ENCODE results near the gene SLC10A7. TPM values are rescaled to one million over a fixed set of nuclear protein-coding genes. Genes with fewer than 3 reads are reported as not detected.

Gene SLC10A7
- total RNA-seq, 4 donors from 2014 or later: 12.9 to 28.1 (median 19.5) TPM

DNA sequence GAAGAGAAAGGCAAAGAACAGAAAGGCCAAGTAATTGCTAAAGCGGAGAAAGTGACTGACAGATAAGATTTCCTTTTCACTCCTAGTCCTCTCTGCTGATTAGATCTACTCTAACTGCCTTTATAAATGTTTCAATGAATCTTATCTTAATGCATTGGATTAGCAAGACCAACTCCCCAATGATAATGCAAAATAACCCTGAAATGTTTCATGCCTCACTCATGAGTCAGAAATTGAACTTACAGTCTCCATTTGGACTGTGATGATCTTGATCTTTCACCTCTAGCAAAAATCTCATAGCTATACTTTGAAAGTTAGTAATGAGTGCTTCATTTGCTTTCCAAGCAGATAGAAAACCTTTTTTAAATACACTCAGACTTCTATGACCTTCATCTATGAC is 26.5 kb downstream of the SLC10A7 start:
- no peak for DNase-seq

DNA sequence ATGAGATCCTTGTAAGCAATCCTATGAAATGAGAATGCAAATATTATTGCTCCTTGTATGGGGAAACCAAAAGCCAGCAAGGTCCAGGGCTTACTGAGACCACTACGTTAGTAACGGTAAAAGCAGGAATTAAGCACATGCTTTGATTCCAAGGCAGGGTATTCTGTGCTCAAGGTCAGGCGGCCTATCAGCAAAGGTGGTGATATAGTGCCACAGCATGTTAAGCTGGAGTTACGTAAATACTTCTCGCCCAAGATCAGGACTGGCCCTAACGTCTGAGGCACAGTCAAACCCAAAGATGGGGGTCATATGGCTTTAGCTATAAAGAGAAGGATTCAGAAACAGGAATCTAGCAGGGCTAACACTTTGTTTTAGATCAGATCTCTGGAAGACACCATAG is 27.6 kb downstream of the SLC10A7 start:
- H3K36me3 ChIP-seq: no peaks in the 10 kb centered on the region
- H3K4me3 ChIP-seq: no peak overlapping the region
- no peak for DNase-seq
- TF ChIP-seq POLR2A (IDR thresholded peaks at IDR 0.05): no peak
- TF ChIP-seq, protein P1, sequence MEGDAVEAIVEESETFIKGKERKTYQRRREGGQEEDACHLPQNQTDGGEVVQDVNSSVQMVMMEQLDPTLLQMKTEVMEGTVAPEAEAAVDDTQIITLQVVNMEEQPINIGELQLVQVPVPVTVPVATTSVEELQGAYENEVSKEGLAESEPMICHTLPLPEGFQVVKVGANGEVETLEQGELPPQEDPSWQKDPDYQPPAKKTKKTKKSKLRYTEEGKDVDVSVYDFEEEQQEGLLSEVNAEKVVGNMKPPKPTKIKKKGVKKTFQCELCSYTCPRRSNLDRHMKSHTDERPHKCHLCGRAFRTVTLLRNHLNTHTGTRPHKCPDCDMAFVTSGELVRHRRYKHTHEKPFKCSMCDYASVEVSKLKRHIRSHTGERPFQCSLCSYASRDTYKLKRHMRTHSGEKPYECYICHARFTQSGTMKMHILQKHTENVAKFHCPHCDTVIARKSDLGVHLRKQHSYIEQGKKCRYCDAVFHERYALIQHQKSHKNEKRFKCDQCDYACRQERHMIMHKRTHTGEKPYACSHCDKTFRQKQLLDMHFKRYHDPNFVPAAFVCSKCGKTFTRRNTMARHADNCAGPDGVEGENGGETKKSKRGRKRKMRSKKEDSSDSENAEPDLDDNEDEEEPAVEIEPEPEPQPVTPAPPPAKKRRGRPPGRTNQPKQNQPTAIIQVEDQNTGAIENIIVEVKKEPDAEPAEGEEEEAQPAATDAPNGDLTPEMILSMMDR (IDR thresholded peaks at IDR 0.05): no peak
- H3K27me3 ChIP-seq: no peaks in the 10 kb centered on the region
- H3K27ac ChIP-seq: no peak overlapping the region
- no peaks in the 10 kb centered on the region for H3K4me1 ChIP-seq
- no peaks in the 10 kb centered on the region for H3K9me3 ChIP-seq

More for the DNA sequence above, 26.5 kb downstream of the SLC10A7 start:
- no peak overlapping the region for H3K27ac ChIP-seq
- H3K9me3 ChIP-seq: no peaks in the 10 kb centered on the region
- no peaks in the 10 kb centered on the region for H3K4me1 ChIP-seq
- no peaks in the 10 kb centered on the region for H3K27me3 ChIP-seq
- no peak overlapping the region for H3K4me3 ChIP-seq
- no peaks in the 10 kb centered on the region for H3K36me3 ChIP-seq
- TF ChIP-seq, protein P1 (IDR thresholded peaks at IDR 0.05): no peak
- TF ChIP-seq POLR2A (IDR thresholded peaks at IDR 0.05): no peak

DNA sequence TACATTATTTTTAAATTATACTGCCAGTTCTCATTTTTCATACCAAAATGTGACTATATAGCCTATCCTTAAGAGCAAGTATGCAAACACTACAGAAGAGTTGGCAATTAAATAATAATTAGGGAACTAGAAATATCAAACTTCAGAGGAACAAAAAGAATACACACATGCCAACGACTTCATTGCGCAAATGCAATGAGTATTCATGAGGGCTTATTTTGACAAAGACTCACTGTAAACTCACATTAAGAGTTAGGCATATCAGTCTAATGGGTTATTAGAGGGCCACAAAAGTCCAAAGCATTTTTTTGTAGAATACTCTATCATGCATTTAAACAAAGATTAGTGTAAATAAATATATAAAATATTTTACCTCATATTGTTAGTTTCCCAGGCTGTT is 31.6 kb downstream of the SLC10A7 start:
- H3K27ac ChIP-seq: no peak overlapping the region
- no peaks in the 10 kb centered on the region for H3K4me1 ChIP-seq
- TF ChIP-seq POLR2A (IDR thresholded peaks at IDR 0.05): no peak
- TF ChIP-seq, protein P1 (IDR thresholded peaks at IDR 0.05): no peak
- no peaks in the 10 kb centered on the region for H3K9me3 ChIP-seq
- no peak for DNase-seq
- no peak overlapping the region for H3K4me3 ChIP-seq
- no peaks in the 10 kb centered on the region for H3K27me3 ChIP-seq
- H3K36me3 ChIP-seq: no peaks in the 10 kb centered on the region

DNA sequence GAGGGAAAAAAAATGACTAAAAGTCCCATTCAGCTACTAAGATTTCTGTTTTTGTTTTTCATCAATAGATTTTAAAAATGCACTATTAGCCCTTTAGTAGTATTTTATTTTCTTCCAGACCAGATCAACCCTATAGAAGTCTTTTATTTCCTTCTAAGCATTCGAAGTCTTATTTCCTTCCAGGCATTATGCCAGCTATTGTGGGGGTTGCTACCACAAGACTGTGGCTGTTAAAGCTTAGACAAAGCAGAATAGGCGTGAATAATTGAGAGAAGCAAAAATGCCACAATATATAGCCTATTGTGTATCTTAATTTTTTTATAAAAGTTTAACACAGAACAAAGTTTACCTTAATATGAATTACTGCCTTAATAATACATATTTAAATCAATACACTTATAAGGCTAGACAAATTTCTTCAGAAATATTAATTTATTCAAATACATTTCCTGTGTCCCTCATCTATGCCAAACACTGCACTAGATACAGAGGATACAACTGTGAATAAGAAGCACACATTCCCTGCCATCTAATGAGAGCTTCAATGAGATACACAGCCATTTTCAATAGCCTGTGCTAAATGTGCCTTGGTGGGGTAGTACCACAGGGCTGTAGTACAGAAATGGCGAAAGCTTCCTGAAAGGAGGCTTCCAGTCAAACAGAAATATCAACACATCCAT is 33.1 kb downstream of the SLC10A7 start:
- no peak overlapping the region for H3K27ac ChIP-seq
- no peaks in the 10 kb centered on the region for H3K9me3 ChIP-seq
- no peak overlapping the region for H3K4me3 ChIP-seq
- no peaks in the 10 kb centered on the region for H3K36me3 ChIP-seq
- TF ChIP-seq POLR2A (IDR thresholded peaks at IDR 0.05): no peak
- TF ChIP-seq, protein P1 (IDR thresholded peaks at IDR 0.05): no peak
- H3K4me1 ChIP-seq: no peaks in the 10 kb centered on the region
- no peak for DNase-seq
- no peaks in the 10 kb centered on the region for H3K27me3 ChIP-seq

DNA sequence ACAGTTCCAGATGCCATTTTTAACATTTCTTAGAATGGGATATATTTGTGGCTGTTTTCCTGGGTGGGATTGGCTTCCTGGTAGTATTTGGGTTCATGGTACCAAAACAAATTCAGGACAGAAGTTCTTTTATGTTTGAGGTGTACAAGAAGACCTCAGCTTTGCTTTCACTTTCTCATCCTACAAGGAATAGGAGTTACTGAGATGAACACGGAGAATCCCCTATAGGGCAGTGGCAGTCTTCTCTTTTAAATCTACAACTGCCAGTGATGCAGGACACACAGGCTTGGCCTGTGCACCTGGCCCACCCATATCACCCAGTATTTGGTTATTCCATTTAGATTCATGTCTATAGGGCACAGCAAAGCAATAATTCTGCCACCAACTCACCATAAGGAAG is 35.2 kb downstream of the SLC10A7 start:
- Histone ChIP-seq H3K36me3 (no peaks in the 10 kb centered on the region), H3K27me3 (no peaks in the 10 kb centered on the region), H3K4me3 (no peak overlapping the region), H3K27ac (no peak overlapping the region), H3K4me1 (no peaks in the 10 kb centered on the region), H3K9me3 (peaks cover 0 to 5% (median 0%) of the 10 kb centered on the region in 4 donors)
- TF ChIP-seq, protein P1 (IDR thresholded peaks at IDR 0.05): no peak
- TF ChIP-seq POLR2A (IDR thresholded peaks at IDR 0.05): no peak
- no peak for DNase-seq
